GM11168 (cell line): Measurements from ENCODE around the gene MBD3L1.

Source experiments
- in situ Hi-C: fragments of 300-500 bp; cut with MboI; formaldehyde crosslinking; loops from one replicate; pipeline ENCODE4 v1.12.0; 2022; ENCODE audit warnings: low sequenced_read_pairs; ENCODE audit not compliant: unreplicated experiment

Gene MBD3L1

GRCh38 chr19:8832132-8833021, at the start of gene MBD3L1, which contains the start of gene ZNF558:
Gene MBD3L1, plus strand, starts transcription at chr19:8832377. Its CDS starts 10,302 bp downstream, at chr19:8842679.
Gene ZNF558, minus strand, starts transcription at chr19:8832304. Its CDS starts 9,645 bp downstream, at chr19:8822659.
- in situ Hi-C loops, result no loop called here

GRCh38 chr19:8794823-8795222, 37.4 kb upstream of the MBD3L1 start:
- in situ Hi-C loops, result no loop called here

DNA sequence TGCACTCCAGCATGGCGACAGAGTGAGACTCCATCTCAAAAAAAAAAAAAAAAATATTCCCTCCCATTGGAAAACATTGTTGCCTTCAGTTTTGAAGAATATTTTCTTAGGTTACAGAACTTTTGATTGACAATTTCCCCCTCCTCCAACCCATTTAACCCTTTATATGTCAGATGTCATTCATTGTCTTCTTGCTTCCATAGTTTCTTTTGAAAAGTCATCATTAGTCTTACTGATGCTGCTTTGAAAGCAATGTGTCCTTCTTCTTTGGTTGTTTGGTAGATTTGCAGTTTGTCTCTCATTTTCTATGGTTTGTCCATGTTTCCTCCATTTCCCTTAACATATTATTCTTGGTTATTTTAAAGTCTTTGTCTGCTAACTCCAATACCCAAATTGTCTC, 25.5 kb upstream of the MBD3L1 start:
- in situ Hi-C loops, result no loop called here

- in situ Hi-C loops, result no loop called here
Observed at GRCh38 chr19:8811315-8812172, 20.6 kb upstream of the MBD3L1 start.

- in situ Hi-C loops, result no loop called here
Observed at GRCh38 chr19:8814176-8814575, 18.0 kb upstream of the MBD3L1 start.

- in situ Hi-C loops, result no loop called here
Observed at GRCh38 chr19:8815780-8816179, 16.4 kb upstream of the MBD3L1 start.

DNA sequence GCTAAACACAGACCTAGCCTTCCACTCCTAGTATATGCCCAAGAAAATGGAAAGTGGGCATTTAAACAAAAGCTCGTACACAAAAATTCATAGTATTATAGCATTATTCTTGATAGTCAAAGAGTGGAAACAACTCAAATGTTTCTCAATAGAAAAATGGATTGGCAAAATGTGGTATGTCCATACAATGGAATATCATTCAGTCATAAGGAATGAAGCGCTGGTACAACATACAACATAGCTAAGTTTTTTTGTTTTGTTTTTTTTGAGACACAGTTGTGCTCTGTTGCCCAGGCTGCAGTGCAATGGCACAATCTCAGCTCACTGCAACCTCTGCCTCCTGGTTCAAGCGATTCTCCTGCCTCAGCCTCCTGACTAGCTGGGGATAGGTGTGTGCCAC, 11.9 kb upstream of the MBD3L1 start:
- in situ Hi-C loops, result no loop called here

DNA sequence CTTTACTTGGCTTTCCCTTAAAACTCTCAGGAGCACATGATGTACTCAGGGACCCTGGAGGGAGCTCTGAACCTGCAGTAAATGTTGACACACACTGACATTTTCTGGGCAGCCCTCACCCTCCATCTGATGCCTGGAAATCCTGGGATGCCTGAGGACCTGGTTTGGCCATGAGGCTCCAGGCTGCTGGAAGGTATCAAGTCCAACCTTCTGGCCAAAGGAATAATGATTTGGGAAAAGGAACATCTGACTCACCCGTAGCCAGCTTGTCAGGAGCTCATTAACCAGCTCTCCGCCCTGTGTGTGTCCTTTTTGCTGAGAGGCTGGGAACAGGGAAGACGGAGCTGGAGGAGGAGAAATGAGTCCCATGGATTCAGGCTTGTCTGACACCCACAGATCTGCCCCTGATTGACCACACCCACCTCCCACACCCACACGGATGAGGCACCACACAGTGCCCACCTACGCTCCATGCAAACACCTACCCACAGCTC, 10.4 kb upstream of the MBD3L1 start:
- in situ Hi-C loops, result no loop called here

DNA sequence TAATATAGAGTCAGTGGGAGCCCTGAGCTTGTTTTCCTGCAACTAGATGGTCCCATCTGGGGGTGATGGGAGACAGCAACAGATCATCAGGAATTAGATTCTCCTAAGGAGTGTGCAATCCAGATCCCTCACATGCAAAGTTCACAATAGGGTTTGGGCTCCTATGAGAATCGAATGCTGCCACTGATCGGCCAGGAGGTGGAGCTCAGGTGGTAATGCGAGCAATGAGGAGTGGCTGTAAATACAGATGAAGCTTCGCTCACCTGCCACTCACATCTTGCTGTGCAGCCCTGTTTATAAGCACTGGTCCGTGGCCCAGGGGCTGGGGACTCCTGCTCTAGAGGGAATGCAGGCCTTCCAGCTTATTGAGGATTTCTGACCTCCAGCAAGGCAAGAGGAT, 5.8 kb upstream of the MBD3L1 start:
- in situ Hi-C loops, result no loop called here

- in situ Hi-C loops, result no loop called here
Observed at GRCh38 chr19:8827277-8827676, 4.9 kb upstream of the MBD3L1 start.

DNA sequence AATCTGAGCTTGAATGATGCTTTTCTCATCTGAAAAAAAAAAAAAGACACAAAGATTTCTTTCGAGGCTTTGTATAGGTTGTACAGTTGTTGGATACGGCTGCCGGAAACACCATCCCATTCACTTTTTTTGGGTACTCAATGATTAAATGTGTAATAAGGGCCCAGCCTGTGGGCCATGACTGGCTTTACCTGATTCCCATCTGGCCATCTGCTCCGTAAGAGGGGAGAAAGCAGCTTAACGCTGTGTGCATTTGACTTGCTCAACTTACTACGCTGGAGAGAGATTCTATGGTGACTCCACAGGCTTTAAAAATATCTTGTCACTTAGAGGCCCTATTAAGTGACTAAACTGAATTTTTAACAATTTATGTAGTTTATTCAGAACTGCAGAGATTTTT, 804 bp upstream of the MBD3L1 start:
- in situ Hi-C loops, result no loop called here

GRCh38 chr19:8831832-8832131, 395 bp upstream of the MBD3L1 start:
- in situ Hi-C loops, result no loop called here

DNA sequence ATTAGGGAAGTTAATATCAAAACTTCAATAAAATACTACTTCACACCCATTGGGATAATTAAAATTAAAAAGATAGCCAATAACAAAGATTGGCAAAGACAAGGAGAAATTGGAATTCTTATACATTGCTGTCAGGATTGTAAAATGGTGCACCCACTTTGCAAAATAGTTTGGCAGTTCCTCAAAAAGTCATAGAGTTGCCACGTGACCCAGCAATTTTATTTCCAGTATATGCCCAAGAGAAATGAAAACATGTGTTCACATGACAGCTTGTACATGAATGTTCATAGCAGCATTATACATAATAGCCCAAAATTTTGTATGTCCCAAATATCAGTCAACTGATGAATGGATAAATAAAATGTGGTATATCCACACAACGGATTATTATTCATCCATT, 3.3 kb downstream of the MBD3L1 start:
- in situ Hi-C loops, result no loop called here

DNA sequence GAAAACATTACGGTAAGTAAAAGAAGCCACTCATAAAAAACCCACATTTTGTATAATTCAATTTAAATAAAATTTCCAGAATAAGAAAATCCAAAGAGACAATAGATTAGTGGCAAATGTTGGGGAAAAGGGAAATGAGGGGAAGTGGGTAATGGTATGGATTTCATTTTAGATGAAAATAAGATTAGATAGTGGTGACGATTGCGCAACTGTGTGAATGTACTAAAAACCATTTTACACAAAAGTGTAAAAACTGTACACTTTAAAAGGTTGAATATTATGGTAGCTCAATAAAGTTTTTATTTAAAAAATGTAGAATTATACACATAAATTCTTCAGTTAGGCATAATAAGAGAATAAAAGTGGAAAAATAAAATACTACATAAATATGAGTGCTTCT, 3.7 kb downstream of the MBD3L1 start:
- in situ Hi-C loops, result no loop called here

GRCh38 chr19:8840708-8841107, 8.5 kb downstream of the MBD3L1 start:
- in situ Hi-C loops, result no loop called here

- in situ Hi-C loops, result no loop called here
Observed at GRCh38 chr19:8846819-8847218, 14.6 kb downstream of the MBD3L1 start.

- in situ Hi-C loops, result no loop called here
Observed at GRCh38 chr19:8849232-8849631, 17.1 kb downstream of the MBD3L1 start.

DNA sequence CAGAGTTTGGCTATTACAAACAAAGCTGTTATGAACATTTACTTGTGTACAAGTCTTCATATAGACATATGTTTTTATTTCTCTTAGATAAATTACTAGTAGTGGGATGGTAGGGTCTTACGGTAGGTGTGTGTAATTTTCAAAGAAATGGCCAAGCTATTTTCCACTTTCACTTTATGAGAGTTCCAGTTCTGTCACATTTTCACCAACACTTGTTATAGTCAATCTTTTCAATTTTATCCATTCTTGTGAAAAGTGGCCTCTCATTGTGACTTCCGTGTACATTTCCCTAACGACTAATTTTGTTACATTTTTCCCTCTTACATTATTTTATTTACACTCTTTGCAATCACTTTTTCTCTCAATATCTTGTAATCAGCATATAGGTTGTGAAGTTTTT, 18.3 kb downstream of the MBD3L1 start:
- in situ Hi-C loops, result no loop called here

DNA sequence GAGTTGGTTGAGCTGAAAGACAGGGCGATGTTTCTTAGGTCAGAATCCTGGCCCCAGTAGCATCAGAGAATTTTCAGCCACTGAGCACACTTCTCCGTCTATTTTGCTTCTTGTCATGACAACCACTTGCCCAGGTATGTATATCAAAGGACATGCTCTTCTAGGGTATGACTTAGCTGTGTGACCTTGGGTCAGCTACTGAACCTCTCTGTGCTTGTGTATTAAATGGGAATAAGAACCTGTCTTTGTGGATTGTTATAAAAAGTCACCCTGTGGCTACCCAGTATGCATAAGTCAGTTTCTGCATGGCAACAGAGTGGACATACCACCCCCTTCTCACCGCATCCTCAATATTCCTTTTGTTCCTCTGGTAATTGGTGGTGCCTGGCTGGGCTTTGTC, 26.1 kb downstream of the MBD3L1 start:
- in situ Hi-C loops, result no loop called here

GRCh38 chr19:8866344-8866743, 34.2 kb downstream of the MBD3L1 start:
- in situ Hi-C loops, result no loop called here
